Liver (tissue), 3 donors: ENCODE results near the gene FAM204A.

Experiments
- CTCF ChIP-seq: fragments of 150-350 bp; IDR thresholded peaks from 2 replicates; pipeline ENCODE4 v1.5.1; 2017; ENCODE audit warnings: improper control_type of control experiment, low read depth, low read length; ENCODE audit not compliant: missing input control
- EGR1 ChIP-seq, 2 donors: IDR thresholded peaks; 2 replicates each; pipeline ENCODE4 v1.6.1; 2016 to 2018; ENCODE audit warnings: antibody characterized with exemption in 2 of 2, low read depth in 2 of 2
- RAD21 ChIP-seq, 2 donors: IDR thresholded peaks; 2 replicates each; pipeline ENCODE4 v1.6.1; 2016; ENCODE audit warnings: antibody characterized with exemption in 2 of 2, mild to moderate bottlenecking in 2 of 2
- RXRA ChIP-seq, 2 donors: IDR thresholded peaks; 2 replicates each; pipeline ENCODE4 v1.6.1; 2017 to 2018; ENCODE audit warnings: antibody characterized with exemption in 2 of 2, mild to moderate bottlenecking in 1 of 2
- SP1 ChIP-seq: IDR thresholded peaks from 2 replicates; pipeline ENCODE4 v1.6.1; 2018; ENCODE audit warnings: antibody characterized with exemption, mild to moderate bottlenecking
- TAF1 ChIP-seq: conservative IDR thresholded peaks from 2 replicates; pipeline ENCODE4 v1.6.1; 2016; ENCODE audit warnings: antibody characterized with exemption, mild to moderate bottlenecking
- donor health status: healthy.
- donor health status: healthy.

- no peak for TF ChIP-seq CTCF
- TF ChIP-seq TAF1, result no peak
- TF ChIP-seq RAD21 (IDR thresholded peaks at IDR 0.05), result no peak
- TF ChIP-seq SP1, result no peak
- no peak for TF ChIP-seq EGR1 (IDR thresholded peaks at IDR 0.05; ENCODE audit: low read depth in 2 of 2)
- no peak for TF ChIP-seq RXRA (IDR thresholded peaks at IDR 0.05)
Measured at GRCh38 chr10:118315629-118316028, 26.5 kb downstream of the FAM204A start.
